GM21367 (cell line): Measurements from ENCODE around the gene TRMT61B.

ENCODE experiments used
- ATAC-seq: cut with Tn5 transposase; IDR thresholded peaks from one replicate; pipeline ENCODE4 v1.9.1; 2021; ENCODE audit not compliant: unreplicated experiment

Gene TRMT61B

GRCh38 chr2:28868611-28869010 lies 1.5 kb downstream of the TRMT61B start:
- ATAC-seq, result no peak

DNA sequence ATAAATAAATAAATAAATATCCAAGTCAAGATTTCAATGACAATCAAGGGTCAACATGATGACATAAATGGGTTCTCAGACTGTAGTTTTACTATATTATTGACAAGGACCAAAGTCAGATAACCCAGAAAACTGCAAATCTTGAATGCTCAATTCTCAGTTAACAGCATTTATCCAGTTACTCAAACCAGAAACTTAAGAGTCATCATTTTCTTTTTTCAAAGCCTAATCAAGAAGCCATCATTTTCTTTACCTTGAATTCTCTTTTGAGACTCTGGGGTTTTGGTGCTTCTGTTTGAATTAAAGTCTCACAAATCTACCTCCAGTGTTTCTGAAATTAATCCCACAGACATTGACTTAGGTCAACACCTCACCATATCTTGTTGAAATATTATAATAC lies 14.1 kb downstream of the TRMT61B start:
- ATAC-seq, result no peak

GRCh38 chr2:28855193-28855592 lies 14.9 kb downstream of the TRMT61B start:
- no peak for ATAC-seq

DNA sequence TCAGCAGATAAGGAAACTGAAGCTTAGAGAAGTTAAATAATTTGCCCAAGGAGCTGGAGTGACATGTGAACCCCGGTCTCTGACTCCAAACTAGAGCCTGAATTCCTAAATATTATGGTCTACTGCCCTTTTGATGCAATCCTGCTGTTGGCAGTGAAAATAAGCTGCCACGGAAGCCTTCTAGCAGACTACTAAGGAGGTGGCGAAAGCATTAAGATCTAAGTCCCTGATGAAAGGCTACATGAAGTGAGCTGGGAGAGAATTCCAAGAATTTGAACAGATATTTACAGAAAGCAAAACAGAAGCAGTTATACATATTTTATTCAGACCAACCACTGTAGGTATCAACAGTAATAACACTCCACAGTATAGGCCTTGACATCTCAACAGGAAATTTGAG lies 28.1 kb downstream of the TRMT61B start:
- no peak for ATAC-seq

- no peak for ATAC-seq
Observed at GRCh38 chr2:28838971-28839370, 31.1 kb downstream of the TRMT61B start.

GRCh38 chr2:28835781-28836180 lies 34.3 kb downstream of the TRMT61B start:
- no peak for ATAC-seq

DNA sequence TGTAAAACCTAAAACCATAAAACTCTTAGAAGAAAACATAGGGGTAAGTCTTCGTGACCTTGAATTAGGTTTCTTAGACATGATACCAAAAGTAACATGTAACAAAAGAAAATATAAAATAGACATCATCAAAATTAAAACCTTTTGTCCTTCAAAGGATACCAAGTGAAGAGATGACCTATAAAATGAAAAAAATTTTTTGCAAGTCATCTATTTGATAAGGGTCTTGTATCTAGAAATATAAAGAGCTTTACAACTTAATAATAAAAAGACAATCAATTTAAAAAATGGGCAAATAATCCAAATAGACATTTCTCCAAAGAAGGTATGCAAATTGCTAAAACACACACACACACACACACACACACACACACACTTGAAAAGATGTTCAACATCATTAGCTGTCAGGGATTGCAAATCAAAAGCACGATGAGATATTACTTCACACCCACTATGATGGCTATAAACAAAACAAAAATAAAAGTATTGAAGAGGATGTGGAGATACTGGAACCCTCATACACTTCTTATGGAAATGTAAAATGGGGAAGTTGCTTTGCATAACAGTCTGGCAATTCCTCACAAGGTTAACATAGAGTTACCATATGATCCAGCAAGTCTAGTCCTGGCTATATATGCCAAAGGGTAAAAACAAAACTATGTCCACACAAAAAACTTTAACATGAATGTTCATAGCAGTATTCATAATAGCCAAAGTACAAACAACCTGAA lies 36.2 kb downstream of the TRMT61B start:
- ATAC-seq, result no peak

- no peak for ATAC-seq
Observed at GRCh38 chr2:28828382-28828781, 41.7 kb downstream of the TRMT61B start.

DNA sequence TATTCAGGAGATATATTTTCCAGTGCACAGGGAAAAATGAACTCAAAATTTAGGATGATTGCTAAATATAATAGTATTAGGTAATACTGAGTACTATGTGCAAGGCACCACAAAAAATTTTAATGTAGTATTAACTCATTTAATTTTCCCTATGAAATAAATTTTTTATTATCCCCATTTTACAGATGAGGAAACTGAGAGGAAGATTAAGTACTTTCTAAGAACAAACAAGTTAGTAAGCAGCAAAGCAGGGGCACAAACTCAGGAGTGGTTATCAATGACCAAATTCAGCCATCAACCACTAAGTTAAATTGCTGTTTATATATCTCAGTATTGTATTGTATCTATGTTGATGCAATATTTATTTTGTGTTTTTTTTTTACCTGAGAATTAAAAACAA lies 45.2 kb downstream of the TRMT61B start:
- no peak for ATAC-seq

GRCh38 chr2:28824207-28824606 lies 45.9 kb downstream of the TRMT61B start:
- no peak for ATAC-seq

DNA sequence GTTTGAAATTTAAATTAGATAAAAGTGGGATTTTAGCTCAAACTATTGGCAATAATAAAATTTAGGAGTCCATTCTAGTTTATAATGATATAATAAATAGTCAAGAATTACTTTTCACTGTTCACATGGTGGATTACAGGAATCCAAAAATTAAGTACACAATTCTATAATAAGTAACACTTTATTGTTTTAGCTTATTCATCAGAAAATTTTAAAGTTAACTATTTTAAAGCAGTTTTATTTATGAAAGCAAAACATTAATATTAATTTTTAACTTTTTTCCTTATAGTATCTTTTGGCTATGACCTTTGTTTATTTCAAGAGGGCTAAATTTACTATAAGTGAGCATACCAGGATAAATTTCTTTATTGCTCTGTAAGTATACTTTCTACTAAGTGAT lies 48.1 kb downstream of the TRMT61B start:
- no peak for ATAC-seq

DNA sequence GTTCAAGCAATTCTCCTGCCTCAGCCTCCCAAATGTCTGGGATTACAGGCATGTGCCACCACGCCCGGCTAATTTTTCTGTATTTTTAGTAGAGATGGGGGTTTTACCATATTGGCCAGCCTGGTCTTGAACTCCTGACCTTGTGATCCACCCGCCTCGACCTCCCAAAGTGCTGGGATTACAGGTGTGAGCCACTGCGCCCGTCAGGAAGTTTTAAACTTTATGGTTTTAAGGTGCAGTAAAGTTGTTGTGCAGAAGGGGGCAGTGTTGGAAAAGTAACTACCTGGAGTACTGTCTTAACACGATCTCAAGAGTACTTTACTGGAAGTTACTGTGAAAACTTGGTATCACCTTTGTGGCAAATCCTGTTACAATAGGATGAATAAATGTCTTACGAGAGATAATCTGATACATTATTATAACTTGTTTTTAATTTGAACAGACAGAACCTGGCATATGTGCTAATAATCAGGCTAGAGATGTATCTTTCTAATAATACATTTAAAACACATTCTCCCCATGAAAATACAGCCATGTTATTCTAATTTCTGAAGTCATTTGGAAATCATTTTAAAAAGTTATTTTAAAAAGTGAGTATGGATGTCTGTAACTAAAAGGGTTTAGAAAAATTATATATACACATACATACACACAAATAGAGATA lies 48.7 kb downstream of the TRMT61B start:
- no peak for ATAC-seq

DNA sequence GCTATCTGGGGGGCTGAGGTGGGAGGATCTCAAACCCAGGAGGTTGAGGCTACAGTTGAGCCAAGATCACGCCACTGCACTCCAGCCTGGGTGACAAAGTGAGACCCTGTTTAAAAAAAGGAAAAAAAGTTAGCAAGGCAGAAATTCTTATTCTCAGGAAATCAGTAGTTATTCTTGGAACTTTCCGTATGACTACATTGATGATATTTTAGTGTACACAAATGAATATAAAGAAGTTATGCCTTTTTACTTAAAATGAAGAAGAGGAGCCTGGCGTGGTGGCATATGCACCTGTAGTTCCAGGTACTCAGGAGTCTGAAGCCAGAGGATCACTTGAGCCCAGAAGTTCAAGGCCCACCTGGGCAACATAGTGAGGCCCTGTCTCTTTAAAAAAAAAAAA lies 52.1 kb downstream of the TRMT61B start:
- no peak for ATAC-seq

- ATAC-seq, result peak; percentile 70
Observed at GRCh38 chr2:28810384-28811285, 59.5 kb downstream of the TRMT61B start, which contains the start of gene SPDYA. Gene SPDYA (plus strand): TSS chr2:28810834. CDS start chr2:28816015, 5,181 bp downstream.

DNA sequence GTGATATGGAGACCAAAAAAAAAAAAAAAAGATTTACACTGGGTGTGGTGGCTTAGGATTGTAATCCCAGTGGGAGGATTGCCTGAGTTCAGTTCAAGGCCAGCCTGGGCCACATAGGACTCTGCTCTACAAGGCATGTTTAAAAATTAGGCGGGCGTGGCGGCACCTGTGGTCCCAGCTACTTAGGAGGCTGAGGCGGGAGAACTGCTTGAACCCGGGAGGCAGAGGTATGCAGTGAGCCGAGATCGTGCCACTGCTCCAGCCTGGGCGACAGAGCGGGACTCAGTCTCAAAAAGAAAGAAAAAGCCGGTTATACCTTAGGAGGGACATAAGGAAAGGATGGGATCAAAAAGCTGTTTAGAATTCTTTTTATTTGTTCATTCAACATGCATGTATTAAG lies 60.2 kb downstream of the TRMT61B start:
- no peak for ATAC-seq

DNA sequence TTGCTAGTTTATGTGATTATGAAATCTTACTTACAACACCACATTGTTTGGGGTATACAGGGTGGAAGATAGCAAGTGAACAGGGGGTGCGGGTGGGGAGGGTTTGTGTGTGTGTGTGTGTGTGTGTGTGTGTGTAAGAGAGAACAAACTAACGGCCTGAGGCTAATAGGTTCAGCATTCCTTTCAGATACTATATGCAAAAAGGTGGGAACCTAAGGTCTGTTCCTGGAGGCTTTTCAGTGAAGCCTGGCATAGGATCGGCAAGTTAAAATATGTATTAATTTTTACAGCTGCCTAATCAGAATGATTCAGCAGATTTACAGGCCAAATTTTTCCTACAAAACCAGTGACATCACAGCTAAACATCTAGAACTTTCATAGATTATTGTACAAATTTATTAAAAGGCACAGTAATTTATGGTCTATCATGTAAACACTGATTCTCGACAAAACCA lies 67.1 kb downstream of the TRMT61B start:
- ATAC-seq, result no peak

- no peak for ATAC-seq
Observed at GRCh38 chr2:28801726-28802125, 68.4 kb downstream of the TRMT61B start.
